Spleen (tissue), 11 donors: ENCODE measurements around the gene ABCB4. TPM values are rescaled to one million over a fixed set of nuclear protein-coding genes. Genes with fewer than 3 reads are reported as not detected.

Experiments
- DNase-seq: peaks from one replicate; pipeline ENCODE4 v3.0.0-alpha.2; 2020
- H3K27ac ChIP-seq, 8 donors: fragments of 200-600 bp; sonication (generic) in 7 of 8; 1 replicate in 4 of 8; 2 replicates in 4 of 8; pipeline versions ENCODE4 v1.5.0 to v1.8.0; 2016 to 2021; ENCODE audit warnings: inconsistent platforms in 4 of 8, mild to moderate bottlenecking in 4 of 8, moderate library complexity in 1 of 8
- H3K27me3 ChIP-seq, 7 donors: fragments of 200-600 bp; sonication (generic) in 6 of 7; replicated peaks in 1 of 7; 1 replicate in 4 of 7; 2 replicates in 3 of 7; pipeline versions ENCODE4 v1.5.0 to v1.8.0; 2016 to 2021; ENCODE audit warnings: inconsistent platforms in 3 of 7, mild to moderate bottlenecking in 1 of 7
- H3K36me3 ChIP-seq, 6 donors: fragments of 200-600 bp; sonication (generic) in 5 of 6; 1 replicate in 4 of 6; 2 replicates in 2 of 6; pipeline versions ENCODE4 v1.5.0 to v1.8.0; 2016 to 2021; ENCODE audit warnings: inconsistent platforms in 2 of 6
- H3K4me1 ChIP-seq, 6 donors: fragments of 200-600 bp; sonication (generic) in 5 of 6; 1 replicate in 3 of 6; 2 replicates in 3 of 6; pipeline versions ENCODE4 v1.5.0 to v1.8.0; 2016 to 2021; ENCODE audit warnings: inconsistent platforms in 3 of 6
- H3K4me3 ChIP-seq, 8 donors: fragments of 200-600 bp; sonication (generic) in 7 of 8; 1 replicate in 4 of 8; 2 replicates in 4 of 8; pipeline versions ENCODE4 v1.5.0 to v1.8.0; 2016 to 2021; ENCODE audit warnings: inconsistent platforms in 4 of 8, mild to moderate bottlenecking in 4 of 8, moderate library complexity in 2 of 8
- H3K9me3 ChIP-seq, 8 donors: fragments of 200-600 bp; sonication (generic) in 7 of 8; 1 replicate in 4 of 8; 2 replicates in 4 of 8; pipeline versions ENCODE4 v1.5.0 to v1.8.0; 2016 to 2021; ENCODE audit warnings: inconsistent platforms in 4 of 8
- POLR2A ChIP-seq, 3 donors: fragments of 450-650 bp; IDR thresholded peaks; one replicate each; pipeline ENCODE4 v1.5.1; 2017; ENCODE audit warnings: antibody characterized with exemption in 3 of 3, mild to moderate bottlenecking in 1 of 3
- POLR2AphosphoS5 ChIP-seq, 3 donors: sonication (generic); formaldehyde crosslinking; IDR thresholded peaks; one replicate each; pipeline ENCODE4 v1.5.1; 2017; ENCODE audit warnings: antibody characterized with exemption in 3 of 3
- WGBS, 5 donors: extraction: QIAGEN DNeasy Blood & Tissue Kit in 3 of 5; methylation state at CpG; one replicate each; pipeline versions ENCODE4 v1.1.5 to v1.1.7; 2013 to 2018; 5-methylcytosine and 5-hydroxymethylcytosine counted together
- intact Hi-C: fragments of 100-400 bp; cut with DNase I; formaldehyde crosslinking; loops from one replicate; pipeline ENCODE4 v1.15.0; 2023; ENCODE audit warnings: low total_unique reads
- polyA plus RNA-seq, 3 donors: library from polyadenylated mRNA; stranded (reverse); fragments of 200-250 nt; gene quantifications; one replicate each; pipeline ENCODE4 v1.2.1, GENCODE V29; 2013
- total RNA-seq, 7 donors: library from RNA; depleted of rRNA in 3 of 7; stranded (reverse); fragments of >200 nt in 3 of 7; fragmentation: NEBNext Ultra II Directional in 4 of 7; extraction: Animal tissue kit (Norgen Biotek cat#: 25700) in 4 of 7; gene quantifications; one replicate each; pipeline versions ENCODE4 v1.1.0 to v1.2.1, GENCODE V29; 2016 to 2021
- TF ChIP-seq, protein P1 (sequence below), 11 experiments: fragments of 200-600 bp in 7 of 11; fragments of 450-650 bp in 4 of 11; sonication (generic) in 4 of 11; IDR thresholded peaks in 8 of 11; conservative IDR thresholded peaks in 3 of 11; 1 replicate in 7 of 11; 2 replicates in 4 of 11; pipeline versions ENCODE4 v1.4.0 to v1.8.0; 2016 to 2021; ENCODE audit warnings: antibody characterized with exemption in 11 of 11, inconsistent platforms in 4 of 11, mild to moderate bottlenecking in 1 of 11
- donor health status: healthy with polysubstance abuse.
- donor health status: DM: no; HTN: no; CAD: no; lungs with moderate emphysema.
- donor health status: DM: no; HTN: no; CAD: no.
- donor health status: Bipolar disorder and iron deficiency.
- donor health status: healthy.
- donor health status: DM: no; HTN: no; CAD: no.
- donor health status: DM: yes; HTN: yes; CAD: no.

The ABCB4 gene
- total and polyA plus RNA-seq, 10 donors, result 12.1 to 37.5 (median 21.7) TPM

GRCh38 chr7:87517136-87517815 is 41.8 kb upstream of the ABCB4 start:
- 51 to 88% (median 75%) methylated on average over 3 of the region's 3 CpGs for WGBS, 5 donors
- Histone ChIP-seq H3K4me3 (no peak overlapping the region), H3K27me3 (no peaks in the 10 kb centered on the region), H3K9me3 (no peaks in the 10 kb centered on the region), H3K4me1 (no peaks in the 10 kb centered on the region), H3K36me3 (peaks cover 0 to 10% (median 0%) of the 10 kb centered on the region in 6 donors), H3K27ac (no peak overlapping the region)
- intact Hi-C loops, result no loop called here
- no peak for DNase-seq
- TF ChIP-seq, protein P1, sequence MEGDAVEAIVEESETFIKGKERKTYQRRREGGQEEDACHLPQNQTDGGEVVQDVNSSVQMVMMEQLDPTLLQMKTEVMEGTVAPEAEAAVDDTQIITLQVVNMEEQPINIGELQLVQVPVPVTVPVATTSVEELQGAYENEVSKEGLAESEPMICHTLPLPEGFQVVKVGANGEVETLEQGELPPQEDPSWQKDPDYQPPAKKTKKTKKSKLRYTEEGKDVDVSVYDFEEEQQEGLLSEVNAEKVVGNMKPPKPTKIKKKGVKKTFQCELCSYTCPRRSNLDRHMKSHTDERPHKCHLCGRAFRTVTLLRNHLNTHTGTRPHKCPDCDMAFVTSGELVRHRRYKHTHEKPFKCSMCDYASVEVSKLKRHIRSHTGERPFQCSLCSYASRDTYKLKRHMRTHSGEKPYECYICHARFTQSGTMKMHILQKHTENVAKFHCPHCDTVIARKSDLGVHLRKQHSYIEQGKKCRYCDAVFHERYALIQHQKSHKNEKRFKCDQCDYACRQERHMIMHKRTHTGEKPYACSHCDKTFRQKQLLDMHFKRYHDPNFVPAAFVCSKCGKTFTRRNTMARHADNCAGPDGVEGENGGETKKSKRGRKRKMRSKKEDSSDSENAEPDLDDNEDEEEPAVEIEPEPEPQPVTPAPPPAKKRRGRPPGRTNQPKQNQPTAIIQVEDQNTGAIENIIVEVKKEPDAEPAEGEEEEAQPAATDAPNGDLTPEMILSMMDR (IDR thresholded peaks at IDR 0.05 in 8 of 11, conservative IDR thresholded peaks at IDR 0.05 in 3 of 11), result no peak
- no peak for TF ChIP-seq POLR2A (IDR thresholded peaks at IDR 0.05)

DNA sequence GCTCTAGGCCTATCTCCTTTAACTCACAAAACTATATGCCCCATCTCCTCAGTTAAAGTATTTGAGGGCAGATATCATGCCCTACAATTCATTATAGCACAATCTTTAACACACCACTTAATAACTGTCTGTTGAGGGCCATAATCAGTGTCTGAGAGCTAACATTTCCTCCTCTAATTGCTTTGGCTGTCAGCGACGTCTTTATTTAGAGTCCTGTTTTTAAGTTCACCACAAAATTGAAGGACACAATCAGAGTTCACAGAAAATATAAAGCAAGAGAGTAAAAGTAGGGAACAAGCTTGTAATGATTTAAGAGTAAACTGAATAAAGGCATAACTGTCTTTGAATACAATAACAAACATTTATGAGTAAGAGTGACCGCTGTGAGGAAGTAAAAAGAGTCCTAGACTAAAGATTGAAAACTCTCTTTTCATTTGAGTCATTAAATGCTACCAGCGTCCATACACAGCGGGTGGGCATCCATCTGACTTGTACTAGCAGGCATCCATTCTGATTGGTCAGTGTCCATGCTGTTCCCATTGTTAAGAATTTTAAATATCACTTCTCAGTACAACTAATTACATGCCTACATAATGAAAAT is 38.4 kb upstream of the ABCB4 start:
- TF ChIP-seq POLR2AphosphoS5 (IDR thresholded peaks at IDR 0.05) (no peak), POLR2A (IDR thresholded peaks at IDR 0.05) (no peak)
- TF ChIP-seq, protein P1 (IDR thresholded peaks at IDR 0.05 in 8 of 11, conservative IDR thresholded peaks at IDR 0.05 in 3 of 11), result no peak
- H3K27ac ChIP-seq, result no peak overlapping the region
- no peak for DNase-seq
- peaks cover 0 to 17% (median 0%) of the 10 kb centered on the region in 6 donors for H3K36me3 ChIP-seq
- no peaks in the 10 kb centered on the region for H3K27me3 ChIP-seq
- H3K9me3 ChIP-seq, result no peaks in the 10 kb centered on the region
- H3K4me1 ChIP-seq, result no peaks in the 10 kb centered on the region
- intact Hi-C loops, result no loop called here
- no peak overlapping the region for H3K4me3 ChIP-seq
- WGBS, 5 donors, result 76 to 85% (median 81%) methylated on average over 5 of the region's 5 CpGs

GRCh38 chr7:87512906-87513305 is 37.4 kb upstream of the ABCB4 start:
- H3K27me3 ChIP-seq, result no peaks in the 10 kb centered on the region
- 82 to 96% (median 86%) methylated on average over 4 of the region's 4 CpGs for WGBS, 5 donors
- no peak for DNase-seq
- H3K9me3 ChIP-seq, result no peaks in the 10 kb centered on the region
- H3K4me1 ChIP-seq, result no peaks in the 10 kb centered on the region
- H3K4me3 ChIP-seq, result no peak overlapping the region
- intact Hi-C loops, result no loop called here
- H3K27ac ChIP-seq, result no peak overlapping the region
- H3K36me3 ChIP-seq, result peaks cover 0 to 23% (median 0%) of the 10 kb centered on the region in 6 donors
- TF ChIP-seq POLR2A (IDR thresholded peaks at IDR 0.05), result no peak
- no peak for TF ChIP-seq POLR2AphosphoS5 (IDR thresholded peaks at IDR 0.05)
- TF ChIP-seq, protein P1 (IDR thresholded peaks at IDR 0.05 in 8 of 11, conservative IDR thresholded peaks at IDR 0.05 in 3 of 11), result no peak

- no peak for TF ChIP-seq POLR2A (IDR thresholded peaks at IDR 0.05)
- no peak for TF ChIP-seq POLR2AphosphoS5 (IDR thresholded peaks at IDR 0.05)
- TF ChIP-seq, protein P1 (IDR thresholded peaks at IDR 0.05 in 8 of 11, conservative IDR thresholded peaks at IDR 0.05 in 3 of 11), result no peak
- Histone ChIP-seq H3K36me3 (peaks cover 0 to 23% (median 0%) of the 10 kb centered on the region in 6 donors), H3K4me1 (peaks cover 0 to 6% (median 0%) of the 10 kb centered on the region in 6 donors), H3K4me3 (no peak overlapping the region), H3K27me3 (no peaks in the 10 kb centered on the region), H3K27ac (no peak overlapping the region), H3K9me3 (no peaks in the 10 kb centered on the region)
- DNase-seq, result no peak
- intact Hi-C loops, result no loop called here
- WGBS, 5 donors, result 38 to 67% (median 61%) methylated on average over 1 of the region's 1 CpG
Observed at GRCh38 chr7:87511510-87511909, 36.0 kb upstream of the ABCB4 start.
